DND-41 (cell line): ENCODE data around the gene LCOR.

Experiments used
- EZH2 ChIP-seq: IDR thresholded peaks from 3 replicates; pipeline ENCODE4 v1.6.1; 2012; ENCODE audit warnings: borderline replicate concordance, low read depth, mild to moderate bottlenecking, moderate library complexity, low read length, inconsistent platforms; ENCODE audit not compliant: severe bottlenecking
- TF ChIP-seq, protein P1 (sequence below): IDR thresholded peaks from 2 replicates; pipeline ENCODE4 v1.5.1; 2012; ENCODE audit warnings: borderline replicate concordance, low read length, moderate library complexity, mild to moderate bottlenecking; ENCODE audit not compliant: poor library complexity, severe bottlenecking; ENCODE audit errors: extremely low read depth

DNA sequence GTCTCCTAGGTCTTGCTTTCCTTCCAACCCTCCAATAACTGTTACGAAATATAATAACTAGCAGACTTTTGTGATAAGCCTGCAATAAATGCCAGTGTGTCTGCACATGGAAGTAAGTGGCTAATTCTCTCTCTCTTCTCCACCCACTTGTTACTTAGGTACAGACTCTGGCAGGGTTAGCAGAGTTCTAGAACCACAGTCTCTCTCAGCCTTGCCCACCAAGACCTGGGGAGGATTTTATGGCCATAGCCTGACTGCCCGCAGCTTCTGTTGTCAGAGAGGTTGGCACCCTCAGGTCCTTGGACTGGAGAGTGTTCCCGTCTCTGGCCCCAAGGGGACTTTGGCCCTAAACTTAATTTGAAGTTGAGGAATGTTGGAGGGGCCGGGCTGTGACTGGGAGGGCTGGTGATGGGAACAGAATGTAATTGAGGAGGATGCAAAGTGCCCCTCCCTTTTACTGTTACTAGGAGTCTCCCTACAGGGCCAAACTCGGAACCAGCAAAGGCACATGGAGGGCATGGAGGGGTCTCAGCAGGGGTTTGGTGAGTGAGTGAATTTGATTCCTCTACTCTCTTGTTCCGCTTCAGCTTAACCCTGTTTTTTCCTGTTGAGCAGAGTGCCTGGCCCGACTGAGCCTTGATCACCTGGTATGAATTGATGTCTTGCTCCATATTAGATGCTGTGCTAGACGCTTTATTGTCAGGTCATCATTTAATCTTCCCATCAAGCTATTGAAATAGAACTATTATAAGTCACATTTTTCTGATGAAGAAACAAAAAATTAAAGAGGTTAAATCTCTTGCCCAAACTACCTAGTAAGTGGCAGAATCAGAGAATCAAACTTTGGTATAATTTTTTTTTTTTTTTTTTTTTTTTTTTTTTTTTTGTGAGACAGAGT, 37.0 kb upstream of the LCOR start:
- TF ChIP-seq, protein P1, sequence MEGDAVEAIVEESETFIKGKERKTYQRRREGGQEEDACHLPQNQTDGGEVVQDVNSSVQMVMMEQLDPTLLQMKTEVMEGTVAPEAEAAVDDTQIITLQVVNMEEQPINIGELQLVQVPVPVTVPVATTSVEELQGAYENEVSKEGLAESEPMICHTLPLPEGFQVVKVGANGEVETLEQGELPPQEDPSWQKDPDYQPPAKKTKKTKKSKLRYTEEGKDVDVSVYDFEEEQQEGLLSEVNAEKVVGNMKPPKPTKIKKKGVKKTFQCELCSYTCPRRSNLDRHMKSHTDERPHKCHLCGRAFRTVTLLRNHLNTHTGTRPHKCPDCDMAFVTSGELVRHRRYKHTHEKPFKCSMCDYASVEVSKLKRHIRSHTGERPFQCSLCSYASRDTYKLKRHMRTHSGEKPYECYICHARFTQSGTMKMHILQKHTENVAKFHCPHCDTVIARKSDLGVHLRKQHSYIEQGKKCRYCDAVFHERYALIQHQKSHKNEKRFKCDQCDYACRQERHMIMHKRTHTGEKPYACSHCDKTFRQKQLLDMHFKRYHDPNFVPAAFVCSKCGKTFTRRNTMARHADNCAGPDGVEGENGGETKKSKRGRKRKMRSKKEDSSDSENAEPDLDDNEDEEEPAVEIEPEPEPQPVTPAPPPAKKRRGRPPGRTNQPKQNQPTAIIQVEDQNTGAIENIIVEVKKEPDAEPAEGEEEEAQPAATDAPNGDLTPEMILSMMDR, result no peak
- TF ChIP-seq EZH2, result no peak
